B cell (primary cell): ENCODE data around the gene KIF26B. TPM values are rescaled to one million over a fixed set of nuclear protein-coding genes. Genes with fewer than 3 reads are reported as not detected.

ENCODE experiments used
- ATAC-seq: fragments of 200-7000 bp; cut with Tn5 transposase; one replicate; pipeline ENCODE4 v1.10.0; 2021; ENCODE audit warnings: low read depth, mild to moderate bottlenecking, moderate number of reproducible peaks, moderate library complexity
- CTCF ChIA-PET: fragments of 350-600 bp; sonication (Branson Sonifier 250); formaldehyde crosslinking; loops from one replicate; lab custom pipeline; 2021; ENCODE audit warnings: antibody characterized with exemption, inconsistent platforms; lab: Charles Lee
- POLR2A ChIA-PET: fragments of 350-600 bp; sonication (Branson Sonifier 250); formaldehyde crosslinking; loops from one replicate; lab custom pipeline; 2021; ENCODE audit warnings: antibody characterized with exemption; lab: Charles Lee
- DNase-seq: peaks from one replicate; pipeline ENCODE4 v3.0.0; 2013
- H2AFZ ChIP-seq: 2 replicates; pipeline ENCODE4 v1.6.1; 2012; ENCODE audit warnings: mild to moderate bottlenecking, low read depth, low read length; ENCODE audit not compliant: insufficient read depth, poor library complexity, severe bottlenecking
- H3K27ac ChIP-seq, 2 donors: 1 replicate in 1 of 2; 2 replicates in 1 of 2; pipeline ENCODE4 v1.5.1; 2012 to 2013; ENCODE audit warnings: low read length in 2 of 2, mild to moderate bottlenecking in 2 of 2, moderate library complexity in 1 of 2
- H3K27me3 ChIP-seq, 4 experiments: fragments of 200-600 bp in 1 of 4; sonication (generic) in 1 of 4; replicated peaks in 1 of 4; 1 replicate in 2 of 4; 2 replicates in 2 of 4; pipeline versions ENCODE4 v1.6.1 to v1.7.0; 2013 to 2016; ENCODE audit warnings: low read length in 3 of 4, mild to moderate bottlenecking in 2 of 4, mixed read lengths in 1 of 4, moderate library complexity in 1 of 4; ENCODE audit not compliant: insufficient read depth in 4 of 4, control insufficient read depth in 3 of 4; ENCODE audit errors: control extremely low read depth in 1 of 4
- H3K36me3 ChIP-seq, 2 experiments: replicated peaks in 1 of 2; 1 replicate in 1 of 2; 2 replicates in 1 of 2; pipeline versions ENCODE4 v1.6.1 to v1.7.1; 2013; ENCODE audit warnings: low read length in 1 of 2; ENCODE audit not compliant: insufficient read depth in 2 of 2, control insufficient read depth in 1 of 2; ENCODE audit errors: control extremely low read depth in 1 of 2, extremely low read depth in 1 of 2
- H3K4me1 ChIP-seq, 2 donors: fragments of 200-600 bp in 1 of 2; sonication (generic) in 1 of 2; 1 replicate in 1 of 2; 2 replicates in 1 of 2; pipeline versions ENCODE4 v1.5.1 to v1.6.1; 2013 to 2017; ENCODE audit warnings: low read length in 2 of 2; ENCODE audit not compliant: control insufficient read depth in 2 of 2, insufficient read depth in 2 of 2
- H3K4me2 ChIP-seq: replicated peaks from 2 replicates; pipeline ENCODE3; 2012; ENCODE audit warnings: mild to moderate bottlenecking, low read depth, low read length; ENCODE audit not compliant: poor library complexity, severe bottlenecking
- H3K4me3 ChIP-seq, 5 experiments: fragments of 200-600 bp in 1 of 5; sonication (generic) in 1 of 5; 1 replicate in 3 of 5; 2 replicates in 2 of 5; pipeline versions ENCODE4 v1.5.1 to v1.7.0; 2011 to 2016; ENCODE audit warnings: low read length in 4 of 5, mild to moderate bottlenecking in 4 of 5, low read depth in 2 of 5, control low read depth in 1 of 5, moderate library complexity in 1 of 5; ENCODE audit not compliant: insufficient read depth in 1 of 5; ENCODE audit errors: control extremely low read depth in 1 of 5, extremely low read depth in 1 of 5
- H3K79me2 ChIP-seq: fragments of 200-600 bp; sonication (generic); one replicate; pipeline ENCODE4 v1.6.0; 2016; ENCODE audit warnings: low read length; ENCODE audit not compliant: control insufficient read depth, insufficient read depth
- H3K9ac ChIP-seq: fragments of 200-600 bp; sonication (generic); 2 replicates; pipeline ENCODE4 v1.6.1; 2017; ENCODE audit warnings: mild to moderate bottlenecking, low read length, moderate library complexity
- H3K9me3 ChIP-seq, 3 donors: one replicate each; pipeline versions ENCODE4 v1.6.1 to v1.7.1; 2013; ENCODE audit warnings: low read length in 2 of 3; ENCODE audit not compliant: control insufficient read depth in 2 of 3, insufficient read depth in 1 of 3; ENCODE audit errors: control extremely low read depth in 1 of 3
- H4K20me1 ChIP-seq: 2 replicates; pipeline ENCODE4 v1.6.0; 2012; ENCODE audit warnings: mild to moderate bottlenecking, low read length; ENCODE audit not compliant: insufficient read depth, control insufficient read depth, poor library complexity, severe bottlenecking
- H3K27ac Mint-ChIP-seq: one replicate; pipeline ENCODE4 v1.8.0; 2021; ENCODE audit warnings: mixed read lengths
- H3K27me3 Mint-ChIP-seq: one replicate; pipeline ENCODE4 v1.8.0; 2021; ENCODE audit warnings: mixed read lengths
- H3K4me1 Mint-ChIP-seq: one replicate; pipeline ENCODE4 v1.8.0; 2021; ENCODE audit warnings: mixed read lengths
- H3K4me3 Mint-ChIP-seq: one replicate; pipeline ENCODE4 v1.8.0; 2021; ENCODE audit warnings: mixed read lengths
- H3K9me3 Mint-ChIP-seq: one replicate; pipeline ENCODE4 v1.8.0; 2022; ENCODE audit warnings: mixed read lengths; ENCODE audit not compliant: insufficient read depth
- CTCF ChIP-seq: fragments of 200-600 bp; IDR thresholded peaks from one replicate; pipeline ENCODE4 v1.8.0; 2022; ENCODE audit warnings: antibody characterized with exemption, mild to moderate bottlenecking
- EZH2 ChIP-seq: IDR thresholded peaks from 2 replicates; pipeline ENCODE4 v1.6.1; 2012; ENCODE audit warnings: borderline replicate concordance, low read depth, mild to moderate bottlenecking, moderate library complexity, low read length; ENCODE audit not compliant: insufficient read depth, poor library complexity, severe bottlenecking
- WGBS: methylation state at CpG from one replicate; pipeline ENCODE4 v1.1.5; 2013; ENCODE audit warnings: missing lambda C conversion rate; ENCODE audit not compliant: insufficient coverage; 5-methylcytosine and 5-hydroxymethylcytosine counted together
- intact Hi-C: fragments of 100-400 bp; cut with micrococcal nuclease; formaldehyde crosslinking; loops from one replicate; pipeline ENCODE4 v1.10.0; 2022
- polyA plus RNA-seq: library from polyadenylated mRNA; depleted of rRNA; stranded (reverse); fragments of >200 nt; gene quantifications from 2 replicates; pipeline ENCODE4 v1.2.3, GENCODE V29; 2012
- total RNA-seq, 2 donors: library from RNA; stranded (reverse); fragments of 120-200 nt in 1 of 2; gene quantifications; 1 replicate in 1 of 2; 2 replicates in 1 of 2; pipeline versions ENCODE4 v1.2.3 to v1.2.4, GENCODE V29; 2013 to 2022

KIF26B gene
- total and polyA plus RNA-seq, 2 donors (not counting 1 experiment from before 2014, with no cell fraction given): 0.62 TPM; not detected in 1

GRCh38 chr1:245207056-245207638 is 52.4 kb downstream of the KIF26B start:
- Histone ChIP-seq H3K36me3 (no peaks in the 10 kb centered on the region), H3K4me2 (no peak overlapping the region), H3K9ac (no peak overlapping the region), H2AFZ (no peak overlapping the region), H3K79me2 (no peaks in the 10 kb centered on the region), H3K27ac (no peak overlapping the region), H3K27me3 (no peaks in the 10 kb centered on the region), H3K4me3 (no peak overlapping the region), H4K20me1 (no peaks in the 10 kb centered on the region), H3K9me3 (peaks cover 0 to 31% (median 17%) of the 10 kb centered on the region in 3 donors), H3K4me1 (no peaks in the 10 kb centered on the region)
- no peak overlapping the region for H3K4me3 Mint-ChIP-seq
- no peaks in the 10 kb centered on the region for H3K4me1 Mint-ChIP-seq
- CTCF ChIA-PET: no interaction called here
- no peak overlapping the region for H3K27ac Mint-ChIP-seq
- WGBS: 92% methylated on average over 6 of the region's 11 CpGs
- peaks cover 5% of the 10 kb centered on the region for H3K27me3 Mint-ChIP-seq
- peaks cover 8% of the 10 kb centered on the region for H3K9me3 Mint-ChIP-seq
- TF ChIP-seq CTCF (no peak), EZH2 (no peak)
- intact Hi-C loops: no loop called here
- DNase-seq (no peak), ATAC-seq (no peak)
- POLR2A ChIA-PET: no interaction called here

GRCh38 chr1:245207801-245208200 is 53.0 kb downstream of the KIF26B start:
- H3K4me1 ChIP-seq: no peaks in the 10 kb centered on the region
- H3K27me3 ChIP-seq: no peaks in the 10 kb centered on the region
- TF ChIP-seq CTCF (no peak), EZH2 (no peak)
- H3K4me3 ChIP-seq: no peak overlapping the region
- no peak overlapping the region for H2AFZ ChIP-seq
- no peak overlapping the region for H3K27ac ChIP-seq
- no peak overlapping the region for H3K4me3 Mint-ChIP-seq
- intact Hi-C loops: no loop called here
- no peaks in the 10 kb centered on the region for H3K4me1 Mint-ChIP-seq
- no peak overlapping the region for H3K27ac Mint-ChIP-seq
- H3K4me2 ChIP-seq: no peak overlapping the region
- ChIA-PET POLR2A (no interaction called here), CTCF (no interaction called here)
- peaks cover 0 to 35% (median 17%) of the 10 kb centered on the region in 3 donors for H3K9me3 ChIP-seq
- DNase-seq (no peak), ATAC-seq (no peak)
- H4K20me1 ChIP-seq: no peaks in the 10 kb centered on the region
- no peaks in the 10 kb centered on the region for H3K36me3 ChIP-seq
- no peaks in the 10 kb centered on the region for H3K79me2 ChIP-seq
- 92% methylated on average over 2 of the region's 6 CpGs for WGBS
- H3K9ac ChIP-seq: no peak overlapping the region
- H3K27me3 Mint-ChIP-seq: peaks cover 5% of the 10 kb centered on the region
- H3K9me3 Mint-ChIP-seq: peaks cover 8% of the 10 kb centered on the region
